Limb (tissue), 2 donors: ENCODE data around the gene PLCB4.

Source experiments
- DNase-seq, 2 donors: peaks; one replicate each; pipeline ENCODE4 v3.0.0-alpha.2; 2016; ENCODE audit errors: extremely low spot score in 2 of 2

The PLCB4 gene

DNA sequence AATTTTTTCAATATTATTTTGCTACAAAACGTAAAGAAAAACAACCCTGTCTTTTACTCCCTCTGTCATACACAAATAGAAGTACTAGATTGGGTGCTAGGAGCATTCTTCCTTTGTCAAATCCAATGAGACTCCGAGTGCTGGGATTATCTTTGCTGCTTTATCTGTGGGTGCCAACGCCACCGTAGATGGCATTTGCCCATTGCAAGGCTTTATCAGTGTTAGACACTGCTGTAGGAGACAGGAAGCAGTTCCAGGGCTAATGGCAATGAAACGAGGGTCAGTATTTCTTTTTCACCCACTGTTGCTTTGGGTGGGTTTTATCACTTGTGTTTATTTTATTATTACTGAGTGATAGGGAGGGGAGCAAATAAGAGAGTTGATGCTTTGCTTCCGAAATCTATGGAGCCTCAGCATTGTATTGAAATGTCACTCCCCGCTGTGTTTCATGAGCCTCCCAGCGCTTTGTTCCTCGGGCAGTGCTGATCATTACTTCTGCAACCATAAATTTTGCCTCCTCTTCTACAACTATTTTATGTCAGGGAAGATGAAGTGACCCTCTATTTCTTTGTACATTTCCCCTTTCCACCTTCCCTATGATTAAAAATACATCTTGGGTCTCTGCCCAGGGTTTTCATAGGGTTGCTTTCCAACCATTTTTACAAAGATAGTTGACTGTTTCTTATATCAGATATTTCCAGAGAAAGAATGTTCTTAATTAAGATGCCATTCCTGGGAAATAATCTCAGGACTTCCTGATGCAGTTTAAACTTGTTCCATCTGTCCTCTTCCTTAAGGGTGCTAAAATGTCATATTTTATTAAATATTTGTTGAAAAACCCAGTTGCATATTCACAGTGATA is 358.8 kb downstream of the PLCB4 start:
- no peak for DNase-seq

DNA sequence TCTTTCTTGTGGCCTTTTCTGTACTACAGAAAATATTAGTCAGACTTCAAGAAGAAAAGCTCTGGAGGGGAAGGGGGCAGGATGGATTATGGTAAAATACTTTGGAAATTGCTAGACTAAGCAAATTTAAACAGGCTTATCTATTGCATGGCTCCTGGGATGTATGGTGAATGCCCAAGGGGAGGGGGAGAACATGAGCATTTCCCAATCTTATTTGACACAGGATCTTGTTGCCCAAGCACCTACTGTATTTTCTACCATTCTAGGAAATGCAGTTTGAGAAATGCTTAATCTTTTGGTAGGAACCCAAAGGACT is 359.4 kb downstream of the PLCB4 start:
- no peak for DNase-seq

DNA sequence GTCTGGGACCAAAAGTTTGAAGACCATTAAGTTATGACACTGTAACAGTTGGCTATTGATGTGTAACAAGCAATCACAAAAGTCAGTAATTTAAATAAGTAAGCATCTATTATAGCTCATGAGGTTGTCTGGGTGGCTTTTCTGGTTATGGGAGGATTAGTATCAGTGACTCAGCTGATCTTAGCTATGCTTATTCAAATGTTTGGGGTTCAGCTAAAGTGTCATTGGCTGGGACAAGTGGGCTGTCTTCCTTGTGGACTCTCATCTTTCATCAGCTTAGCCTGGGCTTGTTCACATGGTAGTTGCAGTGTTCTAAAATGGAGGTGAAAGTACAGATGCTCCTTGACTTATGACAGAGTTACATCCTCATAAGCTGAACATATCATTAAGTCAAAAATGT is 370.9 kb downstream of the PLCB4 start:
- no peak for DNase-seq

DNA sequence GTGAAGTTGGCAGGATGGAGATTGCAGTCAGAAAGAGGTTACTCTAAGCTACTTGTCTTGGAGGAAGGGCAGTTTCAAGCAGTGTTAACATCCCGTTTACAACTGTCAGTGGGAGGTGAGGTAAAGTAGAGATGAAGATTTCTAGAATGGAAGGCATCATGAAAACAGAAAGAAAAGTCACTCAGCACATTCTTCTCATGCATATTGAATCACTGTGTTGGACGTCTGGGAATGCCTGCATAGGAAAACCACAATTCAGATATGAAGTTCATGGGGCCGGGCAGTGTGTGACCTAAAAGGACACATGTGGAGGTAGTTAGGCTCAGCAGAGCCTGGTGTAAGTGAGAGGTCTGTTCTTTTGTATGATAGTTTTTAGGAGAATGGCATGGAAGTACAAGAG is 372.0 kb downstream of the PLCB4 start:
- DNase-seq: no peak

DNA sequence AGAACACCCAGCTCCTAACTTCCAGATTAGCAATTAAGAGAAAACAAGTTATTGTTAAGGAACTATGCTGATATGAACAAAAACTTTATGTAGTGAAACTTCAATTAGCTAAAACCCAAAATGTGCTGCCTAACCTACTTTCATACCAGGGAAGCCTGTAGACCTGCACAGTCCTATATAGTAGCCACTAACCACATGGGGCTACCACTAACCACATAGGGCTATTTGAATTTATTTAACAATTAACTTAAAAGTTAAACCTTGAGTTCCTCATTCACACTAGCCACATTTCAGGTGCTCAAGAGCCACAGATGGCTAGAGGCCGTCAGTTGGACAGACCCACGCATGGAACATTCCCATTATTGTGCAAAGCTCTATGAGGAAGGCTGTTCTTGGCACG is 373.1 kb downstream of the PLCB4 start:
- no peak for DNase-seq

DNA sequence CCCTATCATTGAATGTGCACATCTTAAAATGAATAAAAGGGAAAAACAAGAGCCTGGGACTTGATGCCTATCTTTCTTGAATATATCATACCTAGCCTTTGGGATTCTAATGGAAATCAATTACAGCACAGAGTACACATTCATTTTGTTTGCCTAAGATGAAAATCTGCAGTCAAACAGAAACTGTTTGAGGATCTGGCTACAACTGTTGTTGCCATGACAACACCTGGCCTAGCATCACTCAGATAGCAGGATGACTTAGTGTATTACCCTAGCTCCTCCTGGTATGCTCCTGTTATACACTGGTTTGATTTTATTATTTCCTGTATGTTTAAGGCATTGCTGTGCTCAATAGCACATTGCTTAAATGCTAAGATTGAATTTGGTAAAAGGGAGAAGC is 374.0 kb downstream of the PLCB4 start:
- no peak for DNase-seq

DNA sequence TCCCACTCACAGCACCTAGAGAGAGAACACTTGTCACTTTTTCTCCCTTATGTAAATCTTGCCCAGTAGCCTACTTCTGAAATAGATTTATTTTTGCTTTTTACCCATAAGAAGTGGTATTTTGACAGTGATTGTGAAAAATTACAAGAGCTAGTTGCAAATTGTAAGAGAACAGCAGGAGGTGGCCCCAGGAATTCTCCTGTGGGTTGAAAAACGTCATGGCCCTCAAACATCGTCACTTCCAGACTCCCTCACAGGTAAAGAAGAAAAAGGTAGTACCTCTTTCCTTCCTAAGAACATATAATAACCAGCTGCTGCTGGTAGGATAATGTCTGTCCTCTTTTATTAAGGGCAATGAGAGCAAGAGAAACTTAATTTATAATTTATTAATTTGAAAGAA is 376.0 kb downstream of the PLCB4 start:
- no peak for DNase-seq

DNA sequence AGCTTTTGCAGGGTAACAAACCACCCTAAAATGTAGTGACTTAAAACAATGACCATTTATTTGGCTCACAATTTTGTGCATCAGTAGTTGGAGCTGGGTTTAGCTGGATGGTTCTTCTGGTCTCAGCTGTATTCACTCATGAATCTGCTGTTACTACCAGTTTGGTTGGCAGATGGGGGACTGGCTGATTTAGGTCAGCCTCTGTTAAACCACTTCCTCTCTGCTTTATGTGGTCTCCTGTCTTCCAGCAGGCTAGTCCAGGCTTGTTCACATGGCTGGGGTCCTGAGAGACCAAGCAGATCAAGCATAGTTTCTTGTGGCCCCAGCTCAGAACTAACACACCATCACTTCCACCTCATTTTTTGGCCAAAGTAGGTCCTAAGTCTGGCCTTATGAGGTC is 378.3 kb downstream of the PLCB4 start:
- DNase-seq: no peak

DNA sequence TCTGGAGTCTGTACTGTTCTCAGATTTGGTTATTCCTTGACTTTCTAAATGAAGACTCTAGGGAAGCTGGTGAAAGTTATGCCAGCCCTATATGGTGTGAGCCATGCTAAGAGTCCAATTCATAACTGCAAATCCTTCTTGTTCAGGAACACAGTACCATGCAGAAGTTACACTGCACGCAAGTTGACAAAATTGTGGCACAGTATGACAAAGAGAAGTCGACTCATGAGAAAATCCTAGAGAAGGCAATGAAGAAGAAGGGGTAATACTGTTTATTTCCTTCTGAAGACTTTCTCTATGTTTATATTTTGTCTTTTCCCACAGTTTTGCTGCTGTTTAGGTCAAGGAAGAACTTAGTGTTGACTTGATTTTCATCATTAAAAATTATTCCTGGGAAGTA is 384.3 kb downstream of the PLCB4 start:
- DNase-seq: no peak

DNA sequence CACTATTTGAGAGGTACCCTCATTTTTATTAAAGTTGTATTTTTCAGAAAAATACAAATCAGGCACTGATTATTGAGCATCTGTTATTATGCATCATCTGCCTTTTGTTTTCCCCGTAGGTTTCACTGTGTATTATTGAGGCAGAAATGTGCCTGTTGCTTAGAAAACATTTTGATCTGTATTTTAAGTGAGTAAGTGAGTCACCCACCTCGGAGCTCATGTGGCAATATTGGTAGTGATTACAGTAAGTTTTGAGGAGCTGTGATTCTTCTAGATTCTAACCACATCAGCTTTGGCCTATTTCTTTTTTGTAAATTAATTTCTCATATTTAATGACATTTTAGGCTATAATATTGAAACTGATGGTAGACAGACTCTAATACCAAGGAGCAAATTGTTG is 385.9 kb downstream of the PLCB4 start:
- no peak for DNase-seq

DNA sequence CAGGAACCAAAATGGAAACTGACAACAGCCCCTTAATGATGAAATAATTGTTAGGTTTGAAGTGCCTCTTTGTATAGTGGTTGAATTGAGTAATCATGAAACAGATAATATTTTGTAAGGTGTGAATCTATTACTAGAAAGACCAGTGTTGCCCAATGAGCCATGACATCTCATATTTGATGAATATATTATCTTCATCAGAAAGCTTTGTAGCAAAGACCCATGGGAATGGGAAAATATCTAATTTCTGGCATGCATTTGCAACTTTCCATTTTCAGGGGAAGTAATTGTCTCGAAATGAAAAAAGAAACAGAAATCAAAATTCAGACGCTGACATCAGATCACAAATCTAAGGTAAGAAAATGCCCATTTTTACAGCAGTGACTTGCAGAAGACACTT is 388.2 kb downstream of the PLCB4 start:
- no peak for DNase-seq

DNA sequence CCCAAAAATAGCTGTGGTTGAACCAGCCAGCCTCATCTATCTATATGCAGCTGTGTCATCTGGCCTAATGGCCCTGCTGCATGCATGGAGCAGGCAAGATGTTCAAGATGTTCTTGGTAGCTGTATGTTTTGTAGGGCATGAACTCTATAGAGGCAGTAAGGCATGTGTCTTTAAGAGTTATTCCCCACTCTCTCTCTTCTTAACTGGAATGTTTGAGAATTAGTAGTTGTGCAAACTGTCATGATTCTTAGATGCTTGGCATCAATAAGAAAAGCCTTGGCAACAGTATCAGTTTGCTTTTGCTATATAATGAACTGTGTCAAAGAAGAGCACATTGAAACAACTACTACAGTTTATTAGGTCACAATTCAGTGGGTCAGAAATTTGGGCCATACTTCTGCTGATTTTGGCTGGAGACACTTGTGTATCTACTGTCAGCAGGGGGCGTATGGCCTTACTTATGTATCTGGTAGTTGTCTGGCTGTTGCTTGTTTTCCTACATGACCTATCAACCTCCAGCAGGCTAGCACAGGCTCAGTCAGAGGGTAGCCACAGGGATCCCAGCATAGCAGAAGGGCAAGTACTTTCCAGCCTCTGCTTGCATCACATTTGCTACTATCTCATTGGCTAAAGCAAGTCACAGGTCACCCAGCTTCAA is 389.4 kb downstream of the PLCB4 start:
- no peak for DNase-seq

DNA sequence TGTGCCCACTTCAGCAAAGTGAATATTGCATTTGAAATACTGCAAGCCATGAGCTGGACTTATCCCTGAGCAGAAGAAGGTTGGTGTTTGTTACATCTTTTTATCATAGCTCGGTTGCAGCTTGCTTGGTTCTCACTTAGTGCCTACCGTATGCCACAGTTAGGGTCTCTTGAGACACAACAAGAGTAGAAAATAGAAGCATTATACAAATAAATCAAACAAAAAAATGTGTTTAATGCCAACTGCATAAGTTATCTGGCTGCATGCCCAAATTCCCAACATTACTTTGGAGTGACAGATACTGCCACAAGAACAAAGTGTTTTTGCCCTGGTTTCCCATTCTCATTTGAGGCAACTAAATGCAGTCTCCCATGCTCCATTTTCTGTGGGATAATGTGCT is 391.6 kb downstream of the PLCB4 start:
- no peak for DNase-seq

DNA sequence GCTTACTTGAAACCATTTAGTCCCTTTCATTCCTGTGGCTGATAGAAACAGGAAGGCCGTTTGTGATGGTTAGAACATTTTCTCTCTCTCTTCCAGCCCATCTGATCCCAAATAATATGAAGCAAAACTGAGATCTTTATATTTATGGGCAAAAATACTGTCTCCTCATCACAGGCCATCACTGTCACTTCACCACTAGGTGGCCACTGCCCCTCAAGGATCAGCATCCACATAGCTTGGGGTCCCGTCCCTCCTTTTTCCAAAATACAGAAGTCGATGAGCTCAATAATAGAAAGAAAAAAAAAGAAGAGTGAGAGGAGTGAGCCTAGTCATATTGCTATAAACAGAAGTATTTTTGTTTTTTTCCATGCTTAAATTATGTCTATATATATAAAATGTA is 399.1 kb downstream of the PLCB4 start:
- DNase-seq: no peak

DNA sequence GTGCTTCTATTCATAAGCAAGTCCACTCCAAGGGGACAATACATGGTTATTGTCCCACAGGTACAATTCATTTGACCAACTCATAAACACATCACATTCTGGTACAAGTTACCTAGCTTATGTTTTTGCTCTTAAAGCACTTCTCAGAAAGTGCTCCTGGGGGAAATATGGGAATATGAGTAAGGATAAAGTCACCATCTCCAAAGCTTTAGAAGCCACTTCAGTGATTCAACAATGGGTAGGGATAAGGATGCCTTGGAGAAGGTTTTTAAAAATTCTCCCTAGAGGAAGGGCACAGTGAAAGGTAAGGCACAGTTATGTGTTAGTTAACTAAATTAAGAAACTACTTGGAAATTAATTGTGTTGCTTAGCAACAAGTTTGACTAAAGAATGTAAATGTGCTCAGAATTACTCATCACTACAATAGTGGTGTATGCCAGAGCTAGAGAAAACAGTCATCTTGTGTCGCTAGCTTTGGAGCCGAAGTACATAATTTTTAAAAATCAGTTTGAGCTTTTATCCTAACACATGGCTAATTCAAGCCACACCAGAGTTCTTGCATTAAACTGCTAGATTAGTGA is 406.0 kb downstream of the PLCB4 start:
- DNase-seq: no peak

DNA sequence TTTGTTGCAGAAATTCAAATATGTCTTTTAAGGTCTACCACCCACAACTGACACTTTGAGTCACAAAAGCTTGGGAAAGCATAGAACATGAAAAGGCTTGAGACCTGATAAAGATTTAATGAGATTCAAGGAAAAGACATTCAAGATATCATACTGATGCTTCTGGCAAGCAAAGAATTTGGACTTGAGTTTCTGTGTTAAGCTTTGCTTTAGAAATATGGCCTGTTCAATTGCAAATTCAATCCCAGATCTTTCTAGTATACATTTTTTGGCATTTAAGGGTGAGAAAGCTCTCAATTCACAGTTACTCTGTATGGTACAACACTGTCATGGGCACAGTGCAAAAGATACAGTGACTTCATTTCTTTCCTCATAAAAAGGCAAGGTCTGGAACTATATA is 406.6 kb downstream of the PLCB4 start:
- DNase-seq: no peak

DNA sequence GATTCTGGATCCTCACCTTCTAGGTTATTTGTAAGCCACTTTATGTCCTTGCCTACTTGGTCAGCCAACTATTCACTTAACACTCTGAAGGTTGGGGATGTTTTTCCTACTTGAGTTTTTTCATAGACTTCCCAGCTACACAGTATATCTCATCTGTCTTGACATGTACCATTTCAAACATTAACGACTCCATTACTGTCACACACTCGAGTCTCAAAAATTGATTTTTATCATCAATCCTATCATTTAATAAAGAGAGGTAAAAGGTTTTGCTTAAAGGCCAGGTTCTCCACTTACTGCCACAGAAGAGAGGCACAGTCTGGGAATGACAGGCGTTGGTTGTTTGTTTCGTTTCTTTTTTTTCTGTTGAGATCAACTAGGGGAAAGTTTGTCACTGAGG is 407.3 kb downstream of the PLCB4 start:
- no peak for DNase-seq

DNA sequence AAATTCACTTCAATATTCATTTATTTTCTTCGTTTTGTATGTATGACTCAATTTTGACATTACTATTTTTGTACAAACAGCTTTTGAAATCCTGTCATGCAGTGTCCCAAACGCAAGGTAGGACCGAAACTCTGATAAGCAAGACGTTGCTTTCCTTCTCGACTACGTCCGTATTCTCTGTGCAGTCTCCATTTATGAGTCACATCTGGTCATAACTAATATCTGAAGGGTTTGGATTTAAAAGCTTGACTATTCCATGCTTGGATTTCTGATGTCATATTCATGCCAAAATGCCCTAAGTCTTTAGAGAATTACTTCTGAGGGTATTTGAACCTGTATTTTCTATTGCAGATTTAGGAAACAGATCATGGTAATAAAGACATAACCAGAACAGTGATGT is 407.8 kb downstream of the PLCB4 start:
- no peak for DNase-seq

DNA sequence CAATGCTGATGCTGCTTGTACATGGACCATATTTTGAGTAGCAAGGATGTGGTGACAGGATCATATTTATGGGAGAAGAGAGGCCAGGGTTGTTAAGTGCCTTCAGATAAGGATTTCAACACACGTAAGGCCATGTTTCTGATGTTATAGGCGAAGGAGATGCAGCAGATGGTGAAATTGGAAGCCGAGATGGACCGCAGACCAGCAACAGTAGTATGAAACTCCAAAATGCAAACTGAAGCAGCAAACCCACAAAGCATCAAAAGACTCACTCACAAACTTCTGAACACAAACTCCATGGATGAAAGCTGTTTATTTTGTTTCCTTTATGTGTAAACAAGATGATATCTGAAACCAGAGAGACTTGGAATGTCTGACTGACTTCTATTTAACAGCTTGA is 409.9 kb downstream of the PLCB4 start:
- no peak for DNase-seq

DNA sequence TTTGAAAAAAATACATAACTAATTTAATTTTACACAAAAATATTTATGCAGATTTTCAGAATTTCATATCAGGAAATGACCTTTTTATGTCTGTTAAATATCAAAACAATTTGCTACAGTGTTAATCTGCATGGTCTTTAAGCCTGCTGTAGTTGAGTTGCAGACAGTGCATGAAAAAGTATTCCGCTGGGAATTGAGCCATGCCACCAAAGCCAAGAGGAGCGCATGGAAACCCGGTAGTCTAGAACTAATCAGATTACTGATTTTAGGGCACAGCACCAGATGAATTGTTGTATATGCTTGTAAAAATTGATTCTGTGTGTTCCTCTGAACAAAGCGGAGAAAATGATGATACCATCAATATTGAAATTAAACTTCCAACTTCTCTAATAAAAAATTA is 411.2 kb downstream of the PLCB4 start:
- no peak for DNase-seq

DNA sequence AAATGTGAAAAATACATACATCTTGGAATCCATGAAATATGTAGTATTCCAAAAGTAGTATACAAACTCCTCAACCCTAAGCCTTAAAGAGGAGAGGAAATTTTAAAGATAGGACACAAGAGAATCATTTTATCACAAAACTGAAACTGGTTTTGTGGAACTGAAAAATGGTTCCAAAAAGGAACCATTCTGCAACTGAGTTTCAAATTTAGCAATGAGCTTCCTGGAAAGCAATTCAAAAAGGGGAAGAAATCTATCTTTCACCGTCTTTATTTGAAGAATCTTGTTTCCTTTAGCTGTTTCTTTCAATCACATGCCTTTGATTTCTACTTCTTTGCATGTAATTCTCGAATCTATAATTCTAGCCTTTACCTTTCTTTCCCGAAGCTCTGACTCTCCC is 413.3 kb downstream of the PLCB4 start:
- DNase-seq: no peak

DNA sequence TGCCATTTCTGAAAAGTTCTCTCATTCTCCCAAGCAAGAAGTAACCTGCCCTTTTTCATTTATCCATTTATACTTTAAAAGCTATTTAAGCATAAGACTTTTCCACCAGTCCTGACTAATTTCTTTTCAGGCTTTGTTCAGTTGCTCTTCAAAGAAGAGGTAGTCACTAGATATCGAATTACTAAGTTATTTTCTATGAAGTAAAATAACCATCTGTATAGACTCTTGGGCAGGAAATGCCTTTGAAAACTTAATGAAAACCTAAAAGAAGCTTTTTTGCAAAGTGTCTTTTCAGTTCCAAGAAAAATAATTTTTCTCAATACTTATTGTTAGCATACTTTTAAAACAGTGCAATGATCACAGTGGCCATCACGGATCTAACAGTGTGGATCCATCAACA is 414.2 kb downstream of the PLCB4 start:
- DNase-seq: no peak
